Measurements from ENCODE around the gene KSR1.
"Not testable (repeated sequence)": the region's sequence is repeated elsewhere in the genome, so short reads cannot be mapped to it uniquely, and the experiment has no call there.

The KSR1 gene

GRCh38 chr17:27455236-27455913 is 873 bp upstream of the KSR1 start:
- no peak for DNase-seq

- peak; percentile 66 for DNase-seq
Measured at GRCh38 chr17:27456681-27457359, 572 bp downstream of the KSR1 start.

GRCh38 chr17:27457360-27457715 is 1.1 kb downstream of the KSR1 start:
- no peak for DNase-seq

DNA sequence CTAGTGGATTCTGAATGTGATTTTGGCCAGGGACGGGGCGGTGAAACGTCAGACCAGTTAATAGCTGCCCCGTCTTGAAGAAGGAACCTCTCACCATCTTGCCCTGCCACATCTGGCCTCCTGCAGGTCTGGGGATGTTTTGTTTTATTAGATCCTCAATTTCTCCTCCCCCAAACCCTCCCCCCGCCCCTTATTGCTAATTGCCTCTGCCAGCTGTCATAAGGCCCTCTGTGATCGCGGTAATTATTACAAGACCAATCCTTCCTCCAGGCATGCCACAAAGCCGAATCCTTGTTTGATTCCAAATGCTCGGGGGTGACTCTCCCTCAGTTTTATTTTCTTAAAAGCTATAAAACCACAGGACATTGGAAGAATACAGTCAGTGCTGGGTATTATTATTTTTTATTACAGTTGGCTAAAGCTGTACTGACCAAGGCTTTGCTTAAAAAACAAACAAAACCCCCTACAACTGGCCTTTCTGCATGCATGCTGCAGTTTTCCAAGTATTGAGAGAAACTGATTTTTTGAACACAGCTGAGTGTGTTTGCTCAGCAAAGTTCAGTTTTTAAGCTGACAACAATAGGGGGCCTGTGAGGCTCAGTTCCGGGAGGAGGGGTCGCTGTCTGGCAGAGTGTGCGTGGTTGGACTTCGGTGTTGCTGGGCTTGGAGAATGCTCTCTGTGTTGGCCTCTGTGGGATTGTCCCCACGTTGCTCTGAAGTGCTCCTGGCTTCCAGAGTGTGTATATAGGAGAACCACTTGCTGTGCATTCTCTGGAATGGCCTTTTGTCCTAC is 1.7 kb downstream of the KSR1 start:
- DNase-seq = no peak

GRCh38 chr17:27458524-27458908 is 2.3 kb downstream of the KSR1 start:
- DNase-seq = no peak

- DNase-seq = no peak
Measured at GRCh38 chr17:27459433-27459832, 3.2 kb downstream of the KSR1 start.

DNA sequence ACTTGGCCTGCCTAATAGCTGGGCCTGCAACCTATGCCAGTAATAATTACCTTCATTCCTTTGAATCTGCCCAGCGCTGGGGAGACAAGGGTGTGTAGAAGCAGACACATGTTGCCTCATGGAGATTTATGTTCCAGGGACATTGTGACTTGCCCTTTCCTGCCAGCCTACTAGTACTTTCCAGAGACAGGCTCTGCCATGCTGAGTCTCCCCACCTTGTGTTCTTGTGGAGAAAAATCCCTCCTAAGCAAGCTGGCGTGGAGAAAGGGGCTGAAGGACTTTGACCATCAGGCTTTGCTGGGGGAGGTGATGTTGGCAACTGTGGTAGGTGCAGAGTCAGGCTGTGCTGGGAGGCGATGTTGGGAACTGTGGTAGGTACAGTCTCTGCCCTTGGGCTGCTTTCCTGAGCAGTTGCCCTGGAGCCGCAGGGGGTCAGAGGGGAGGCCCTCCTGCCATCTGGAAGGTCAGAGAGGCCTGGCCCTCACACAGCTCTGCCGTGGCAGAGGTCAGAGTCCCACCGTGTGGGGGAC is 4.0 kb downstream of the KSR1 start:
- no peak for DNase-seq

GRCh38 chr17:27461192-27461859 is 5.1 kb downstream of the KSR1 start:
- no peak for DNase-seq

DNA sequence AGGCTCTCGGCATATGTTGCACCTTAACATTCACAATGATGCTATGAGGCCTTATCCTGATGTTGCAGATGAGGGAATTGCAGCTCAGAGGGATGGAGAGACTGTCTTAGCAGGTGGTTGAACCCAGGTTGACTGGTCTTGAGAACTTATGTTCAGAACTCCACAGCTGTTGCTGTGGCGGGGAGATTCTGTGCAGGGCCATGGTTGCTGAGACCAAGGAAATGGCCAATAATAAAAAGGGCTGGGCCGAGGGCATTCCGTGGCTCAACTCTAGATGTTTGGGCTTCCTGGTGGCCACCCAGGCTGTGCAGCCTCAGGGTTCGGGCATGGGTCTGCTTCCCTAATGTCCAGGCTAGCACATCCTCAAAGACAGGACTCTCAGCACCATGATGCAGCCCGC is 5.9 kb downstream of the KSR1 start:
- DNase-seq = no peak

- no peak for DNase-seq
Measured at GRCh38 chr17:27462714-27463113, 6.5 kb downstream of the KSR1 start.

DNA sequence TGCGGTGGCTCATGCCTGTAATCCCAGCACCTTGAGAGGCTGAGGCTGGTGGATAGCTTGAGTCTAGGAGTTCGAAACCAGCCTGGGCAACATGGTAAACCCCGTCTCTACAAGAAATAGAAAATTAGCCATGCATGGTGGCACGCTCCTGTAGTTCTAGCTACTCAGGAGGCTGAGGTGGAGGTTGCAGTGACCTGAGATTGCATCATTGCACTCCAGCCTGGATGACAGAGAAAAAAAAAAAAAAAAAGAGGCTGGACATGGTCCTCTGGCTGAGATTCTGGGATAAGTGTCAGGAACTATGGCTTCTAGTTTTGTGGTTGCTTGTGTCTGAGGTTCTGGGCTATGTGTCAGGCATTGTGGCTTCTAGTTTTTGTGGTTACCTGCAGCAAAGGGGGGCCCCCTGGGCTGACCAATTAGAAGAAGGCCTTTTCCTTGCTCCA is 7.0 kb downstream of the KSR1 start:
- no peak for DNase-seq

DNA sequence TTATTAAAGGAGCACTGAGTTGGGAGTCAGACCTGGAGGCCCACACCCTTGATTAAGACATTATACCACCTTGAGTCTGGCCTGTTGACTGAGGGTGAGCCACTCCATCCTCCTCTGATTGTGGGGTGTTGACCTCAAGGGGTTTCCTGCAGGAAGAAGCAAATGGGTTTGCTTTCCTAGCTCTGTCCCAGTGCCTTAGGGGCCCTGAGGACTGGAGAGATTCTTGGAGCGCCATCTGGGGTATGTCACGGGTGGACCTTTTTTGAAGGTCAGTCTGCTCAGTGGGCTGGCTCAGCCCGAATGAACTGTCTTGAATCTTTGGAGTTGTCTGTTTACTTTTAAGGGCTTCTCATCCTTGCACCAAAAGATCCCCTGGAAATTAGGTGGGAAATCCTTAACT is 7.8 kb downstream of the KSR1 start:
- not testable (repeated sequence) for DNase-seq

DNA sequence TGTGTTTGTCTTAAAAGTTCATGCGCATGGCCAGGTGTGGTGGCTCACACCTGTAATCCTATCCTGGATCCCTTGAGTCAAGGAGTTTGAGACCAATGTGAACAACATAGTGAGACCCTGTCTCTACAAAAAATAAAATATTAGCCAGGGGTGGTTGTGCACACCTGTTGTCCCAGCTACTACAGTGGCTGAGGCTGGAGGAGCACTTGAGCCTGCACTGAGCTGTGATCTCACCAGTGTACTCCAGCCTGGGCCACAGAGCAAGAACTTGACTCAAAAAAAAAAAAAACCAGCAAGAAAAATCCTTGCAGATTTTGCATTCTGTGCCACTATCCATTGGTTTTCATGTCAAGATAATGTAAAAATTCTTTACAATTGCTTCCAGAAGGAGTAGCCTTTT is 8.2 kb downstream of the KSR1 start:
- no peak for DNase-seq

DNA sequence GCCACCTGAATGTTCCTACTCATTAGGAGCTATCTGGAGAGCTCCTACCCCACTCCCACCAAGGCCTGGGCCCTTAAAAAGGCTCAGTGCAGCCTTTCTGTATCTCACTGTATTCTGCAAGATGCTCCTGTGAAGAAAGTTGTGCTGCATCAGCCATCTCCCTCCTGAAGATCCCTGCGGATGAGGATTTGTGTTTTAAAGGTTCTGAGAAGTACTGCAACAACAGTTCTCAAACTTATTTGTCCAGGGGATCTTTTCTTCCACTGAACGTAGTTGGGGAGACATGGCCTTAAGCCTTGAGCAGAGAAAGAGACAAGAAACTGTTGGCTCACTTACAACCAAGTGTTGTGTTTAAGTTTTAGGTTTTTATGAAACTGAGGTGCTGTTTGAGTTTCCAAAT is 9.6 kb downstream of the KSR1 start:
- DNase-seq = not testable (repeated sequence)

- DNase-seq = no peak
Measured at GRCh38 chr17:27466376-27466742, 10.1 kb downstream of the KSR1 start.

GRCh38 chr17:27466743-27467375 is 10.6 kb downstream of the KSR1 start:
- DNase-seq = peak; percentile 85

DNA sequence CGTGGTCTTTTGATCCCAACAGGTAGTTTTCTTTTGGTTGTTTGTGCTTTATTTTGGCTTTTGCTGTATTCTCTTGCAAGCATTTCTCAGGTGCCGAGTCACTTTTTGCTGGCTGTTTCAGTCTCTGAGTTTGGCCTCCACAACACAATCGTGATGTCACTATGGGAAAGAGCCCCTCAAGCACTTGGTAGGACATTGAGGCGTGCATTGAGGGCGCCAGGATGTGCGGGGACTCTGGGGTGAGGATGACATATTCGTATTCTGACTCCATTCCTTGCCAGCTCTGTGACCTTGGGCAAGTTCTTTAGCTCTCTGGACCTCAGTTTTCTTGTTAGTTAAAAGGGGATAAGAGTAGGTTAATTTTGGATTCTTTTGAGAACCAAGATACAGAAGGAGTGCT is 13.0 kb downstream of the KSR1 start:
- no peak for DNase-seq

DNA sequence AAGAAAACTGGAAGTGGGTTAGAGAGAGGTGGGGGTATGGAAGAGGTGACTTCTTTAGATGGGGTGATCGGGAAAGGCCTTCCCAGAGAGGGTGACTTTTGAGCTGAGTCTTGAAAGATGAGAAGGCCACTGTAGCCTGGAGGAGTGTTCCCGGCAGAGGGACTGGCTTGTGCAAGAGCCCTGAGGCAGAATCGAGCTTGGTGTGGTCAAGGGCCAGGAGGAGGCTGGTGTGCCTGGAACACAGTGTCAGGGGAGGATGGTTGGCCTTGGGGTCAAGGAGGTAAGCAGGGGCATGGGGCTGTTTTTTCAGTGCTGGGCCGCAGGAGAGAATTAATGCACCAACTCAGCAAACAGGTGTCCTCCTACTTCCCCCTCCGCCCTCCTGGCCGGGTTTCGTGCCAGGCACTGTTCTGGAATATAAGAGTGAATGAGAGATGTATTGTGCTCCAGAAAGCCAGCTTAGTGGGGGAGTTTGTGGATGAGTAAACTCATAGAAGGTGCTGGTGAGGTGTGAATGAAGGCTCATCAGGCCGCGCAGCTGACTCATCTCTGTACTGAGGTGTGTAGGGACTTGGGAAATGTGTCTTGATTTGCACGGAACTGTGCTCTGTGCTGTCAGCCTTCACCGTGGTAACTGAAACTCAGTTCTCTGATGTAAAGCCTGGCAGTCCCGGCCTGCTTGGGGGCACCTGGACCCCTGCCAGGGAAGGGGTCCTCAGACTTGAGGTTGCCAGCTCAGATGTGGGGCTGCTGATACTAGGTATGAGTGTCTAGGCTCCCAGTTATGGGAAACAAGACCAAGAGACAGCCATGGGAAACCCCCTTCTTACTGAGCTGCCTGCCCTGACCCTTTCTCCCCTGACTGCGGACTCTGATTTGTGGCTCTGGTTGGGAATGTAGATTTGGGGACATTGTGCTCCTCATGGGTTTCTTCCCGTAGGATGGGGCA is 15.3 kb downstream of the KSR1 start:
- peak; percentile 89 for DNase-seq

DNA sequence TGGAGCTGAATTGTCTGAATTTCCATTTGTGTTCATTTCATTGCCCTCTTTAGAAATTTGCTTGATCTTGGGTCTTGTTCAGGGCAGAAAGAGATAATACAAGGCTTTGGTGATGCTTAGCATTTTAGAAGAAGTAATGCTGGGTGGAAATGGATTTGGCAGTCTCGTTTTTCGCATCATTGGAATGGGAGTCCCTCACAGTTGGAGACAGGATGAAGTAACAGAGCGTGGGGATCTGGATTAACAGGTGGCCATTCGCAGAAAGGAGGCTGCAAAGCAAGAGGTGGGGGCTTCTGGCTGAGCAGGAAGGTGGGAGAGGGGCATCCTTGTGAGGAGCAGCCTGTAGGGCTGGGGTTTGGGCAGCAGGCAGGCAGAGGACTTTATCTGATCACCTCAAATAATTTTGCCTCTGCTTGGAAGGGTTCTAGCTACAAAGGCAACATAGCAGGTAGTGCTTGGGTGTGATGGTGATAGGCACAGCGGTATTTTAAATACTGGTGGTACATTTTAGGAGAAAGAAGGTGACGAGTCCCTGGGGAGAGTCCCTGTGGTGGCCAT is 17.0 kb downstream of the KSR1 start:
- DNase-seq = peak; percentile 84

DNA sequence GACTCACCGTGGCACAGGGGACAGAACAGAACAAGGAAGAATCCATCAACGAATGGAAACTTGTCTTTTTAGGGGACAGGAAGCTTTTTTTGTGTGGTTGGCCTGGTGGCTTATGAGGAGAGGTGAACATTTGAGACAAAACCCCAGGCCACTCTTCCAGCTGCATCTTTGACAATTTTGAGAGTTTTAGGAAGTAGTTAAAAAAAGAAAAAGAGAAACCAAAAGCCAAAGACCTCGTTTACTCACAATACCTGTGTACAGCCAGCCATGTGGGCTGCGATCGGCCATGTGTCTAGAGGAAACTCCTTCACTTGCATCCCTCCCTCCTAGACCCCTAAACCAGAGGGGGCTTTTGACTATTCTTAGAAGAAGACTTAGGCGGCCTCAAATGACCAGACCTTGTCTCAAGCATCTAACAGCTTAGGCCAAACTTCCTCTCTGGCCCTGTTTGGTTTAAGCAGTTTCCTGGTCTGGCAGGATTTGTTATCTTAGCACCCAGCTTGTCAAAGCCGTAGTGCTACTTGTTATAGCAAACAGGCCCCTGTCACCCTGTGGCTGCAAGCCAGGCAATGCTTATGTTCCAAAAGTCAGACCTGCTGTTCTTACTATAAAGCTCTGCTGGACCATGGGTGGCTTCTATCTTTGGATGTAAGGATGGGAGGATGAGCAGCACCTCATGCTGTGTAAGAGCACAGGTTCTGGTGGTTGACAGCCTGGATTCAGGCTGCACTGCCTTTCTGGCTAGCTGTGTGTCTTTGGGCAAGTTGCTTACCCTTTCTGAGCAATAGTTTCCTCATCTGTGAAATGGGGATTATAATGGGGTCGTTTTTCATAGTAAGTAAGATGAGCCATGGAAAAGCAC is 17.7 kb downstream of the KSR1 start:
- DNase-seq = peak; percentile 83
